ENCODE data around the gene GPC3.

- TF ChIP-seq CTCF (IDR thresholded peaks at IDR 0.05) (no peak), POLR2A (IDR thresholded peaks at IDR 0.05) (no peak)
Measured at GRCh38 chrX:133985967-133986683, 731 bp upstream of the GPC3 start.

Measured in right lobe of liver (tissue), 4 donors.